Measurements from ENCODE around the gene CHRNB2.

CHRNB2 gene

GRCh38 chr1:154573168-154573510 lies 5.6 kb downstream of the CHRNB2 start:
- ChIA-PET POLR2A (no interaction called here), CTCF (interaction anchor here (1.1 to 3.1 kb wide), 2 partner anchors 13 to 175 kb away, joined by 3 to 18 read pairs; no protein-coding TSS in a partner anchor)
- peaks cover 6% of the 10 kb centered on the region; the same call in 1 of the 2 replicates for H3K4me1 ChIP-seq (ENCODE audit: control insufficient read depth, insufficient read depth, low read length)
- H3K27ac ChIP-seq (ENCODE audit: extremely low read depth, low read depth, low read length): no peak overlapping the region
- peaks cover 0 to 15% of the 10 kb centered on the region in 2 experiments; a peak in 1 of 3 replicates for H3K36me3 ChIP-seq (ENCODE audit: control insufficient read depth in 2 of 2, insufficient read depth in 1 of 2, low read length in 2 of 2)
- no peaks in the 10 kb centered on the region for H3K9me3 ChIP-seq (ENCODE audit: control insufficient read depth, insufficient read depth, low read depth, low read length)
- no peak overlapping the region for H3K4me3 ChIP-seq (ENCODE audit: low read depth, low read length)
- TF ChIP-seq ZNF580 (tag by site-specific recombination; IDR thresholded peaks at IDR 0.05): no peak
- no peak for TF ChIP-seq ZNF473 (tag by site-specific recombination; IDR thresholded peaks at IDR 0.05)
- no peak for TF ChIP-seq SCRT2 (tag by site-specific recombination; IDR thresholded peaks at IDR 0.05)
- no peak for TF ChIP-seq ZNF404 (tag by site-specific recombination; IDR thresholded peaks at IDR 0.05)
- no peak for TF ChIP-seq ELK4 (IDR thresholded peaks at IDR 0.05; ENCODE audit: borderline replicate concordance, low read depth, low read length)
- no peak for TF ChIP-seq ZNF37A (tag by site-specific recombination; IDR thresholded peaks at IDR 0.05)

- Histone ChIP-seq H3K36me3 (ENCODE audit: control insufficient read depth in 2 of 2, insufficient read depth in 1 of 2, low read length in 2 of 2) (peaks cover 0 to 30% of the 10 kb centered on the region in 2 experiments; a peak in 1 of 3 replicates), H3K9me3 (ENCODE audit: control insufficient read depth, insufficient read depth, low read depth, low read length) (no peaks in the 10 kb centered on the region), H3K27ac (ENCODE audit: extremely low read depth, low read depth, low read length) (no peak overlapping the region), H3K4me1 (ENCODE audit: control insufficient read depth, insufficient read depth, low read length) (peaks cover 6% of the 10 kb centered on the region; the same call in 1 of the 2 replicates), H3K4me3 (ENCODE audit: low read depth, low read length) (no peak overlapping the region)
- ChIA-PET POLR2A (interaction anchor here (0.8 kb wide), 1 partner anchor 33 kb away, joined by 3 read pairs; no protein-coding TSS in a partner anchor), CTCF (interaction anchor here (1.4 to 3.1 kb wide), 2 partner anchors 15 to 289 kb away, joined by 3 to 18 read pairs; no protein-coding TSS in a partner anchor)
- TF ChIP-seq ZNF701 (tag by site-specific recombination; IDR thresholded peaks at IDR 0.05) (no peak), GLI4 (tag by site-specific recombination; IDR thresholded peaks at IDR 0.05) (no peak), ZNF394 (tag by site-specific recombination; IDR thresholded peaks at IDR 0.05; ENCODE audit: borderline replicate concordance) (peak; percentile 69; the same call in 1 of the 2 replicates), PRDM2 (tag by site-specific recombination; IDR thresholded peaks at IDR 0.05; ENCODE audit: borderline replicate concordance) (no peak), FEZF1 (tag by site-specific recombination; IDR thresholded peaks at IDR 0.05) (peak; percentile 39; the same call in 1 of the 2 replicates), PATZ1 (tag by site-specific recombination; IDR thresholded peaks at IDR 0.05) (0 out of 2 replicates have a peak, but pooled peaks have one; percentile 15), ZNF324 (tag by site-specific recombination; IDR thresholded peaks at IDR 0.05) (no peak), ZXDB (tag by site-specific recombination; IDR thresholded peaks at IDR 0.05) (no peak), ZNF777 (tag by site-specific recombination; IDR thresholded peaks at IDR 0.05; ENCODE audit: borderline replicate concordance) (no peak), EGR2 (tag by site-specific recombination; IDR thresholded peaks at IDR 0.05; ENCODE audit: low read depth) (no peak), ZBTB17 (tag by site-specific recombination; IDR thresholded peaks at IDR 0.05) (0 out of 2 replicates have a peak, but pooled peaks have one; percentile 11), ZNF341 (tag by site-specific recombination; IDR thresholded peaks at IDR 0.05; ENCODE audit: low read depth) (no peak), SP7 (tag by site-specific recombination; IDR thresholded peaks at IDR 0.05) (no peak), ZNF266 (tag by site-specific recombination; IDR thresholded peaks at IDR 0.05; ENCODE audit: low read depth) (no peak), ZNF274 (IDR thresholded peaks at IDR 0.05; ENCODE audit: low read length) (no peak), ZNF274 (tag by site-specific recombination; IDR thresholded peaks at IDR 0.05; ENCODE audit: borderline replicate concordance) (no peak)
Measured at GRCh38 chr1:154574716-154575115, 7.1 kb downstream of the CHRNB2 start.

All from HEK293 (cell line).